NCI-H526 (cell line): ENCODE measurements around the gene RFX8.
"Not testable (repeated sequence)": the region's sequence is repeated elsewhere in the genome, so short reads cannot be mapped to it uniquely, and the experiment has no call there.

ENCODE experiments used
- DNase-seq, 2 experiments: peaks; one replicate each; lab custom pipeline; 2025; lab: John Stamatoyannopoulos, UW

Gene RFX8

DNA sequence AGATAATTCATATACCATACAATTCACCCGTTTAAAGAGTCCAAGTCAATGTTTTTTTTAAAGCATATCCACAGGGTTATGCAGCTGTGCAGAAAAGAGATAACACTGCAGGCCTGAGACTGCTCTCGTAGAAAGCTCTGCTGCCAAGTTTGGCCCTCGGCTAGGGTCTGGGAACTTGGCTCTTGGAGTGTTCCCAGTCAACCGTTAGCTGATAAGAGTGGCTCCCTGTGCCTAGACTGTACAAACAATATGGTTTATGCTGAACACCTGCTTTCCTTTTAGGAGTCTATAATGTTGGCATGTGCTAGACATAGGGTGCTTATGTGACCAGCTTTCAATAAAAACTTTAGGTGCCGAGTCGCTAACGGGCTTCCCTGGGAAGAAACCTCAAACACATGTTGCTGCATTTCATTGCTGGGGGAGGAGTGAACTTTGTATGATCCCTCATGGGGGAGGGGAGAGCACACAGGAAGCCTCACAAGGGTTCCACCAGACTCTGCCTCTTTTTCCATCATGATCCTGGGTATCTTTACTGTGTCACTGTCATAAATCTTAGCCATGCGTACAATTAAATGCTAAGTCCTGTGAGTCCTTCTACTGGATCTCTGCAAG, 34.7 kb downstream of the RFX8 start:
- peak in 1 of 2 experiments; percentile 1 for DNase-seq

DNA sequence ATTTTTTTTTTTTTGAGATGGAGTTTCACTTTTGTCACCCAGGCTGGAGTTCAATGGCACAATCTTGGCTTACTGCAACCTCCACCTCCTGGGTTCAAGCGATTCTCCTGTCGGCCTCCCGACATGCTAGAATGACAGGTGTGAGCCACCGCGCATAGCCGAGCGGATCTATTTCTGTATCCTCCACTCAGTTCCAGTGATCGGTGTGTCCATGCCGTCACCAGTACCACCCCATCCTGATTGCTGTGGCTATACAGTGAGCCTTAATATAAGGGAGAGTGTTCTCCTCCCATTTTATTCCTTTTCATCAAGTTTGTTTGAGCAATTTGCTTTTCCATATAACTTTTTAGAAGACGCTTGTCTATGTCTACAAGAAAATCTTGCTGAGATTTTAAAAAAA, 35.2 kb downstream of the RFX8 start:
- DNase-seq = no peak

DNA sequence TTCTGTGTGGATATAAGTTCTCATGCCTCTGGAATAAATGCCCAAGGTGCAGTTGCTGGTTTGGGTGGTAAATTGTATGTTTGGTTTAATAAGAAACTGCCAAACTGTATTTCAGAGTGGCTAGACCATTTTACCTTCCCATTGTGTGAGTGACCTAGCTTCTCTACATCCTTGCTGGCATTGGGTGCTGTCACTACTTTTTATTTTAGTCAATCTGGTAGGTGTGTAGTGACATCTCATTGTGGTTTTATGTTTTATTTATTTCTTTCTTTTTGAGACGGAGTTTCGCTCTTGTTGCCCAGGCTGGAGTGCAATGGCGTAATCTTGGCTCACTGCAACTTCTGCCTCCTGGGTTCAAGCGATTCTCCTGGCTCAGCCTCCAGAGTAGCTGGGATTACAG, 36.4 kb downstream of the RFX8 start:
- not testable (repeated sequence) for DNase-seq

DNA sequence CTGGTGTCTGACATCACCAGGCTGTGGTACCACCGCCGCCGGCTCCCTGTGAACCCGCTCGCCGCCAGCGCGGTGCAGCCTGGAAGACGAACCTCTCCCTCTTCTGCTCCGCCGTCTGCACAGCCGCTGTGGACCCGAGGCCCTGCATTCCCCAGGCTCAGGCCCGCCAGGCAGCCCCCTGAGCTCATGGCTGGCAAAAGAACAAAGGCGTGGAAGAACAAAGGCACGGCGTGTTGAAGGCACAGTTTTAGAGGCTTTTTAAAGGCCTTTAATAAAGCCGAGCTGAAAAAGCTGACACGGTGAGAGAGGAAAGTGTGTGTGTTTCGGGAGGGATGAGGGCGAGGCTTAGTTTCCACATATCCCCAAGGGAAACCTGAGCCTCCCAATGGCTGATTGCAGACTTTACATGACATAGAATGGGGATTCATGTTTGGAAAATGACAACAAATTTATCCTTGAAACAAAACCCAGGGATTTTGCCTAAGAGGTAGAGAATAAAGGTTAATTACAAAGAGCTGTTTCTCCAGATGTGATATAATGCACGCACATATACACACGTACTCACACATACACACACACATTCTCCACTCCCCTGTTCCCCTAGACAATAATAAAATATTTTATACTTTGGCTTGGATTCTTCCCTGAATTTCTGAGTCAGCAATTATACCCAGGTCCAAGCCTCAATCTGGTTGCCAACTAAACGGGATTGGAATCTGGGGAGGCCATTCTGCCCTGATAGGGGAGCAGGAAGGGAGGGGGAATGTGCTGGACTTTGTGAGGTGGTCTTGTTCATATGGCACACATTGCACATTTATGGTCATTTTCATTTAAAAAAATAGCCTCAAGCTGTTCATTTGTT, 39.7 kb downstream of the RFX8 start:
- DNase-seq = no peak

DNA sequence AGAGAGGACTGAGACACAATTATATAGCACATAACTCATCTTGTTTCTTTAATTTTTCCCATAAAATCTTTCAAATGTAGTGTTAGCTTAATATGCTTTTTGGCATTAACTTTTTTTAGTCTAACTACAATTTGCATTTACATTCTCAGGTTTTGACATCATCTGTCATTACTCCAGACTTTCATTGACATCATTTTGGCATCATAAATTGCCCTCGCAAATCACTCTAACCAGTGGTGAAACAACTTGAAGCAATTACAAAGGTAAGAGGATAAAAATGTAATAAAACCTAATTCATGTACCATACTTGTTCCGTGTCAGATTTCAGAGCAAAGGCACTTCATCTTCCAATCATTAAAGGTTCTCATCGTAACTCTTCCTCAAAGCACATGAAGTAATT, 41.4 kb downstream of the RFX8 start:
- no peak for DNase-seq

DNA sequence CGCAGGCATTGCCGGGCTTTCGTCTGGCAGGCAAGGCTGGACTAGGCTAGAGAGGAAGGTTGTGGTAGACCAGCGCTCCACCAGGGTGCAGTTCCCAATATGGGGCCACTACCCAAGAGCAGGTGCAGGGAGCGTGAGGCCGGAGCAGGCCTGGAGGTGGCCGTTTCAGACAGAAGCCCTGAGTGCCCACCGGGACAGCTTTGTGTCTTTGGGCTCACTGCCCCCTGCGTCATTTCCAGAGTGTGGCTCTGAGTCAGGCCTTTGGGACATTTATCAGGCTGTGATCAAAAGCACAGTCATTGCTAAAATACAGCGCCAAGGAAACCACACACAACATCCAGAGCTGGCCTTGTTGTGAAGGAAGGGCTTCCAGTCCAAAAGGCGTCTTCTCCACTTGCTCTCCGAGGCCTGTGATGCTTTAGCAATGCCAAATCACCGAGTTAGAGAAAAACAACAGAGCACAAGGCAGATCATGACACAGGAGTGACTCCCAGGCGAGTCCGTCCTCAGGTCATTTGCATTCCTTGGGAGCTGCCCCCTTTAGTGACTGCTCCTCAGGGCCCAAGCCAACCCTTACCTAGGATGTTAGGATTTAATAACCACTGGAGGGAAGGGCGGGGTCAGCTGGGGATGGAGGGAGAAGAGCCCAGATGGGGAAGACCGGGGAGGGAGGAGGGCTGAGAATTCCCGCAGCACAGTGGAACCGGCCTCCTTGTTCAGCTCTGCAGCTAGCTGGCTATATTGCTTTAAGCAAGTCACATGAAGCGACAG, 42.3 kb downstream of the RFX8 start:
- DNase-seq = no peak

DNA sequence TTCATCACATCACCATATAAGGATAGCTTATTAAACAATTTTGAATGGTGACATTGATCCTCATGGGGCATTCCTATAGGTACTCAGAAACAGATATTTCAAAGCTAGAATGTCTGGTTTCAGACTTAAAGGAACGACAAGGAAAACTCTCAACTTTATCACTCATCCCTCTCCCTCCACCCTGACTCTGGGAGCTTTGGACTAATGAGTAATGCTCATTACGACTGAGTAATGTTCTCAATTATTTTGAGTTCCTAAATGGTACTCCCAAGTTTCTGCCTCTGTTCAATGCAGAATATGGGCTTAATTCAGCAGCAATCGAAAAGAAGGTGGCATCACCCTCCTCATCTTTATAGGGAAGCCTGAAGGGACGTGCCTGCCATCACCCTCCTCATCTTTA, 43.4 kb downstream of the RFX8 start:
- DNase-seq = no peak

DNA sequence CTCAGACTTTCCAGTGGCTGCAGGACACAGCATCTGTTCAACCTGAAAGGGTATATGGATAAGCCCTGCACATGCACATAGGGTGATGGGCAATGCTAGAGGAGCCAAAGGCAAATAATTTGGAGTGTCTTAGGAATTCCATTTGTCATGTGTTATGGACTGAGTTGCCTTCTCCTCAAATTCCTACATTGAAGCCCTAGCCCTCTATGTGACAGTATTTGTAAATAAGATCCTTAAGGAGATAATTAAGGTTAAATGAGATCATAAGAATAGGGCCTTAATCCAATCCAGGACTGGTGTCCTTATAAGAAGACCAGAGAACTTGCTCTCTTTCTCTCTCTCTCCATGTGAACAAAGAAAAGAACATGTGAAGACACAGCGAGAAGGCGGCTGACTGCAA, 44.8 kb downstream of the RFX8 start:
- no peak for DNase-seq

DNA sequence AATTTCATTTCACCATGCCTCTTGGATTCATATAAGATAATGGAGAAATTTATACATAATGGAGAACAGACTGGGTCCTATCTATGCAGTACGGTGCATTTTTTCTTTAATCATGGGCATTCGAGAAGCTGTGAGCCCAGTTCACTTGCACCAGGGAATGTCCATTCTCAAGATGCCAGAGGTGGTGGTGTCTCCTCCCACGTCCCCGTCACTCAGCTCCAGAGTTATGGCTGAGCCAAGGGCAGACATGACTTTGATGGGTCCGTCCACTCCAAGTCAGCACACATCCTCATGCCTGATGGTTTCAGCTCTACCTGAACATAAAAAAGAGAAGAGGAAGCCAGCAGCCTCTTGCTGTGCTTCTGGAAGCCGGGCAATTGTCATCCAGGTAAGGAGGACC, 45.5 kb downstream of the RFX8 start:
- no peak for DNase-seq

DNA sequence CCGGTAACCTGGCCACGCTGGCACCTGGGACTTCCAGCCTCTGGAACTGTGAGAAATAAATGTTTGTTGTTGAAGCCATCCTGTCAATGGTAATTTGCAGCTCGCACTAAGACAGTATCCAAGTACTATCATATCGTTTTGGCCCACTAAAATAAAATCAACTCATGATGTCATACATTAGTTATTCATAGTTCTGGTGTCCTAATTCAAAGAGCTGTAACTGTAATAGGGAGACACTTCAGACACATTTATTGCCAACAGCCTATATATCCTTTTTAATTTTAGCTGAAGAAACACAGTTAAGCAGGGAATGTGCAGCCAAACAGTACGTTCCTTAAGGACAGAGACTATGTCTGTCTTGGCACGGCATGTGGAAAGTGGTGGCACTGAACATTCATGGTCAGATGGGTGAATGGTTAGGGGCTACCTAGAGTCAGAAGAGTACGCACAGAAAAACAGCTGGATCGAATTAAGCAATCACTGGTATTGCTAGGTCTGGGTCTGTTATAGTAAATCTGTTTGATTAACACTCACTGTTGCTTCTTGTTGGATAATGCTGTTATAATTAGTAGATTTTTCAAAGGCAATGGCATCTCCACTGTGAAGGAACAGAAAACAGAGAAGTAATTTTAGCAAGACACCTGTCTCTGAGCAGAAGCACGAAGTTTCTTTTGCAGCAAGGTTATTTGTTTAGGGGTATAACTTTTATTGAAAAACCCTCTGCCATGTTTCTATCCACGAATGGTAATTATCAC, 46.3 kb downstream of the RFX8 start:
- DNase-seq = no peak

DNA sequence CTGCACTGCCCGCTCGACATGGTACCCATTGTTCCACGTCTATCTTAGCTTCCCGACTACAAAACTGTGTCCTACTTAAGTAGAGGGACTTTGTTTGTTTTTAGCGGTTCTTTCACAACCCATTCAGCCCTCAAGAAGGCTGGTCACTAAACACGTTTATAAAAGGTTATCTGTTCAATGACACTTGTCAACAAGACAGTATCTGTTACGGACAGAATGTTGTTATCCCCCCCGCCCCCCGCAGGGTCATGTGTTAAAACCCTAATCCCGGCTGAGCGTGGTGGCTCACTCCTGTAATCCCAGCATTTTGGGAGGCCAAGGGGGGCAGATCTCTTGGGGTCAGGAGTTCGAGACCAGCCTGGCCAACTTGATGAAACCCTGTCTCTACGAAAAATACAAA, 47.2 kb downstream of the RFX8 start:
- DNase-seq = no peak

DNA sequence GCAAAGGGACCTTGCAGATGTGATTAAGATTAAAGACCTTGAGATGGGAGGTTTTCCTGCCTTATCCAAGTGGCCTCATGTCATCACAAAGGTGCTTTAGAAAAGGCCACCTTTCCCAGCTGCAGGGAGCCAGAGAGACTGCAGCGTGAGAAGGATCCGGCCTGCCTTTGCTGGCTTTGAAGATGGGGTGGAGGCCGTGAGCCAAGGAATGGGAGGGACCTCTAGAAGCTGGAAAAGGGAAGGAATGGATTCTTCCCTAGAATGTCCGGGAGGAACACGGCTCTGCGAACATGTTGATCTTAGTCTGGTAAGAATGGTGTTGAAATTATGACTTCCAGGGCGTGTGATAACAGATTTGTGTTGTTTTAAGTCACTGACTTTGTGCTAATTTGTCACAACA, 47.7 kb downstream of the RFX8 start:
- DNase-seq = no peak

DNA sequence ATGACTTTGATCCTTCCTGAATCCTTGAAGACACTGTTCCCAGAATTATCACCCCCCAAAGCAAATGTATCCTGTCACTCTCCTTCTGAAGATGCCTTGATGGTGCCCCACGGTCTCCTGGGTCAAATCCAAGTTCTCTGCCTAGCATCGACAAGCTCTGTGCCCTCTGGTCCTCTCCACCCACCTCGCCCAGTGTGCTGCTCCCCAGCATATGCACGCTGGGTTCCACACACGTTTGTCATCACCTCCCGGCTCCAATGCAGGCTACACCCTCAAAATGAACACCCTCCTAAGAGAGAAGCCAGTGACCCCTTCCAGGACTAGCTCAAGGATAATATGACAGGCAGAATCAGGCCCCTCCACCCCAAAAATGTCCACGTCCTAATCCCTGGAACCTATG, 48.1 kb downstream of the RFX8 start:
- DNase-seq = no peak

DNA sequence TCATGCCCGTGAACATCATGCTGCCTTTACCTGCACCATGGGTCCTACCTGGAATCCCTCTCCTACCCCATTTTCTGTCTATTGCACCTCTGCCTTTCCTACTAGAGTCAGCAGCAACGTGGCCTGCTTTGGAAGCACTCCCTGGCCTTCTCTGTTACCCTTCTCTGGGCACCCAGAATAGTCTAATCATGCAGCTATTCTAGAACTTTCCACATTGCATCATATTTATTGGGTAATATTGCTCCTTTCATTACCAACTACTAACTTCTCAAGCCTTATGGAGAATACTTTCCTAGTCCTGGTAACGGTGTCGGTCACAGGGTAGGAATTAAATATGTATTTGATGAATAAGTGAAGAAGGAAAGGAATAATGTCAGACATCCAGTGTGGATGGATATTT, 54.3 kb downstream of the RFX8 start:
- DNase-seq = no peak

DNA sequence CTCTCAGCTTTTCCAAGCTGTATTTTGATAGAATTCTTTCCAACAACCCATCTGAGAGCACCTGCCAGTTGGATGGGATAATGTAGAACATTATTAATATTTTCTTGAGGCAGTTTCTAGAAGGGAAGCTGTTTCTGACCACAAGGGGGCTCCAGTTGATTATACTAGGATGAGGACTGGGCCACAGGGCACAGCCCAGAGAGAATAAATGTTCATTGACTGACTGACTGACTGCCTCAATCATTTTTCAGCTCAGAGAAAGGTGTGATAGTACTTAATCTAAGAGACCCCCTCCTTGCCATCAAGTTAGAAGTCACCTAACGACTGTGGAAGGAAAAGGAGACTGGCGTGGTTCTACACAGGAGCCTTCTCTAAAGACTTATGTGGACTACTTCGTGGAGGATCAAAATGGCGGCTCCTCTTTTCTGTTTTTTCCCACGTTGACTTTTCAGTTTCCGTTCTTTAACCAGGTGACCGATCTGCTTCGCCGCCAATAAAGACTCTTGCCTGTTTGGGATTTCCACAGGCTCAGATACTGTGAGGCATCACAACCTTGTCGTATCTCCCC, 55.7 kb downstream of the RFX8 start:
- peak; percentile 50 to 73 for DNase-seq

DNA sequence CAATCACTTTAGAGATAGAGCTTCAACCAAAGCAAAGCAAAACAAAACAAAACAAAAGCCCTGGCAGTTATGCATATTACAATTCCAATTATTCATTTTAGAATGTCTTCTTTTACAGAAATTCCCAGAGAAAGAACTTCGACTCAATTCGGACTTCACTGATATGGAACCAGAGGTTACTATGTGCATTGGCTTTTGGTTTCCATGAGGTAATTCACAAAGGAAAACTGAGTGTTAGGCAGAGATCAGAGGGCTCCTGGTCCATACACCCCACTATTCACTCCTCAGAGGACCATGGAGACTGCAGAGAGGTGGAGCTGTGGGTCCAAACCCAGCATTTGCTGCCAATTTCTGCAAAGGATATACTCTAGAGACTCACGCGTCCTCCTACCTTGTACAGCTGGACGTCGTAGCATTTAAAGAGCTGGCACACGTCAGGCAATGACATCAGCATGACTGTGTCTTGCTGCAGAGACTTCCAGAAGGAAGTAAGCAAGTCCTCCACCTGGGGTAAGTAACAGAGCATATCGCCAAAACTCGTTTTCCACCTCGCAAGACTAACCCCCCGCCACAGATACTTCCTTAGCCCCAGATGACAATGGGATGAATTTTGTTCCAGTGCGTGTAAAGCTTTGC, 56.3 kb downstream of the RFX8 start:
- DNase-seq = no peak

DNA sequence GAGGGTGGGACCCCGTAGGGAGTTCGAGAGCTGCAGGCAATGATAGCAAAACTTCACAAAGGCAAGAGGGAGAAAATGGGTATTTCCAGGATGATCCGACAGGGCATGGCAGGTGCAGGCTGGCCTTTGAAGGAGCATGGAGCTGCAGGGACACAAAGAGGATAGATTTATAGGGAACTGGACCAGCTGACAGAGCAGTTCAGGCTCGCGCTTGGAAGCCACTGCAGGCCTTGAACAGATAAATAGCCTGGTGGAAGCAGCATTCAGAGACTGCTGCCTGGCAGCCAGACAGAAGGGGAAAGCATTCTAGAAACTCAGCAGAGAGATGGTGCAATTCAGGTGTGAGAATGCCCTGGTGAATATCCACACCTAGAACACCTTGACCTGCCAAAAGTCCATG, 58.3 kb downstream of the RFX8 start:
- DNase-seq = no peak

DNA sequence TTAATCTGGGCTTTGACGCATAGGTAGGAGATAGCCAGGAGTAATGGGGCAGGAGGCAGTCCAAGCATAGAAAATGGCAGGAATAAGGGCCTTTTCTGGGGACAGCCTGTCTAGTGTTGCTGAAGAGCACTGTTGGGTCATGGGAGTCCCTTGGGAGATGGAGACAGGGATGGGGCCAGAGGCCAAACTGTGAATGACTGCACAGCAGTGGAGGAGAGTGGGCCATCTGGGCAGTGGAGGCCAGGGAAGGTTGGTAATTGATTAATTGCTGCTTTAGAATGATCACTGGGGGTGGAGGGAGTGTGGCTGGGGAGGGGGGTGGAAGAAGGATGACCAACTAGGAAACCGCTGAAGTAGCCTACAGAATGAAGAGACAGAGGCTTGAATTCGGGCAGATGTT, 59.0 kb downstream of the RFX8 start:
- DNase-seq = no peak

DNA sequence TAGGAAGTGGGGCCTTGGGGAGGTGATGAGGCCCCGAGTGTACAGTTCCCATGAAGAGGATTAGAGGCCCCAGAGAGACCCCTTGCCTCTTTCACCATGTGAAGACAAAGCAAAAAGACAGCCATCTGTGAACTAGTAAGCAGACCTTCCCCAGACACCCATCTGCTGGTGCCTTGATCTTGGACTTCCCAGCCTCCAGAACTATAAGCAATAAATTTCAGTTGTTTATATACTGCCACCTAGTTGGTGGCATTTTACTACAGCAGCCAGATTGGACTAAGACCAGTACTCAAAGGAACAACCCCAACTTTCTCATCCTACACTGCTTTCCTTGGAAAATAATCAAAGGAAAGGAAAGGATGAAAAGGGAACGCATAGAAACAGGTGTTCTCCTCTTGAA, 59.7 kb downstream of the RFX8 start:
- peak in 1 of 2 experiments; percentile 12 for DNase-seq

DNA sequence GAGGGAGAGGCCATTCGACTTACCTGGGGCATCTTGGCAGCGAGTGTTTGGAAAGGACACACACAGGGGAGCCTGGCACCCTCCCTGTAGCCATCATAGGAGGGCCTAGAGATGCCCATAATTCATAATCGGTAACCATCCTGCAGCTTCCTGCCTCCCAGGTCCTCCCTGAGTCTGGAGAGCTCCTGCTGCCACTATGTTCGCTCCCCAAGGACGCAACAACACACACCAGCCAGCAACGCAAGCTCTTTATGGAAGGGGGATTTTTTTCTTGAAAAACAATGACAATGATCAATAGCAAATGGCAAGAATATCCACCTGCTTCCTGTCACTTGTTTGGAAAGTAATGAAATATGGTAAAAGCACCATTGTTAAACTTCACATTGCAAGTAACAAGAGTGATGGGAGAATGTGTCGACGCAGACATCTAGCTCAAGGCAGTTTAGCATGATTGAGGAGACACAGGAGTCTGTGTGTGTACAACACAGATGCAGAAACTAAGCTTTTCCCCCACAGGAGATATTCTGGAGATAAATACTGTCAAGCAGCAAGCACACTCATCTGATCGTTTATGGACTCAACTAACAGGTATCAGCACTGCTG, 62.7 kb downstream of the RFX8 start:
- DNase-seq = no peak

DNA sequence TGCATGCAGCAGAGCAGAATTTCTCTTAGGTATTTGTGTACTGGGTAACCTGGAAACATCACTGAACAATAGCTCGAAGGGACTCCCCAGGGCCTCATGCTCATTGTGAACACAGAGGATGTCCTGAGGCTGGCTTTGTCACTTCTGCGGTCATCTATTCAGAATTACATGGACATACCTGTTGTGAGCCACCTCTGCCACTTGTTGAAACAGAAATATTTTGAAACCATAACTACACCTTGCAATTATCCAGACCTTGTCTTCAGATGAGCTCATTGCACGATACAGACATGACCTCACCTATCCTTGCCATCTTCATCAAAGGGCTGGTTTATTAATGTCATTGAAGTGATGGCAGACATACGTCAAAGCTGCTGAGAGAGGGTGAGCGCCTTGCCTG, 64.2 kb downstream of the RFX8 start:
- DNase-seq = no peak
